Trophoblast cell (in vitro differentiated cells and primary cell): Measurements from ENCODE around the gene STX17.

Experiments
- DNase-seq, 2 donors: peaks; one replicate each; pipeline ENCODE4 v3.0.0-alpha.2; 2016
- H2AFZ ChIP-seq: 2 replicates; pipeline ENCODE4 v1.6.1; 2013; ENCODE audit warnings: low read length, moderate library complexity, mild to moderate bottlenecking; ENCODE audit not compliant: insufficient read depth, poor library complexity
- H2AK5ac ChIP-seq: 2 replicates; pipeline ENCODE4 v1.6.1; 2013; ENCODE audit warnings: mild to moderate bottlenecking, low read length
- H2BK120ac ChIP-seq: 2 replicates; pipeline ENCODE4 v1.6.1; 2013; ENCODE audit warnings: low read length, mild to moderate bottlenecking, moderate library complexity; ENCODE audit not compliant: insufficient read depth, poor library complexity
- H2BK12ac ChIP-seq: 2 replicates; pipeline ENCODE4 v1.6.1; 2013; ENCODE audit warnings: mild to moderate bottlenecking, low read length, moderate library complexity
- H2BK5ac ChIP-seq: 2 replicates; pipeline ENCODE4 v1.6.1; 2013; ENCODE audit warnings: low read length, low read depth, moderate library complexity, mild to moderate bottlenecking; ENCODE audit not compliant: poor library complexity
- H3K14ac ChIP-seq: 2 replicates; pipeline ENCODE4 v1.6.1; 2013; ENCODE audit warnings: mild to moderate bottlenecking, low read length
- H3K18ac ChIP-seq: 2 replicates; pipeline ENCODE4 v1.6.1; 2013; ENCODE audit warnings: mild to moderate bottlenecking, low read length
- H3K23ac ChIP-seq: 2 replicates; pipeline ENCODE4 v1.6.1; 2013; ENCODE audit warnings: low read length
- H3K27ac ChIP-seq: 2 replicates; pipeline ENCODE4 v1.5.1; 2013; ENCODE audit warnings: low read depth, mild to moderate bottlenecking, inconsistent platforms, low read length, moderate library complexity
- H3K27me3 ChIP-seq: 2 replicates; pipeline ENCODE4 v1.6.1; 2013; ENCODE audit warnings: inconsistent platforms, mild to moderate bottlenecking, low read length, moderate library complexity; ENCODE audit not compliant: insufficient read depth
- H3K36me3 ChIP-seq, 2 experiments: 1 replicate in 1 of 2; 2 replicates in 1 of 2; pipeline ENCODE4 v1.6.1; 2013; ENCODE audit warnings: low read length in 2 of 2, mild to moderate bottlenecking in 2 of 2, moderate library complexity in 1 of 2; ENCODE audit not compliant: insufficient read depth in 2 of 2, control insufficient read depth in 1 of 2
- H3K4ac ChIP-seq: 2 replicates; pipeline ENCODE4 v1.6.1; 2013; ENCODE audit warnings: low read depth, mild to moderate bottlenecking, low read length, moderate library complexity
- H3K4me1 ChIP-seq, 2 experiments: 1 replicate in 1 of 2; 2 replicates in 1 of 2; pipeline ENCODE4 v1.6.1; 2013; ENCODE audit warnings: low read length in 2 of 2, mild to moderate bottlenecking in 2 of 2, moderate library complexity in 1 of 2; ENCODE audit not compliant: insufficient read depth in 2 of 2, control insufficient read depth in 1 of 2
- H3K4me2 ChIP-seq: 2 replicates; pipeline ENCODE4 v1.6.1; 2013; ENCODE audit warnings: inconsistent platforms, mild to moderate bottlenecking, low read length, moderate library complexity
- H3K4me3 ChIP-seq: 2 replicates; pipeline ENCODE4 v1.5.1; 2013; ENCODE audit warnings: mild to moderate bottlenecking, low read depth, low read length, inconsistent platforms
- H3K79me1 ChIP-seq: one replicate; pipeline ENCODE4 v1.6.1; 2013; ENCODE audit warnings: low read length
- H3K79me2 ChIP-seq: 2 replicates; pipeline ENCODE4 v1.6.1; 2013; ENCODE audit warnings: low read length, mild to moderate bottlenecking; ENCODE audit not compliant: control insufficient read depth, insufficient read depth, poor library complexity
- H3K9ac ChIP-seq: 2 replicates; pipeline ENCODE4 v1.6.1; 2013; ENCODE audit warnings: mild to moderate bottlenecking, low read length
- H3K9me3 ChIP-seq: 2 replicates; pipeline ENCODE4 v1.6.1; 2013; ENCODE audit warnings: low read depth, mild to moderate bottlenecking, control low read depth, inconsistent platforms, low read length; ENCODE audit not compliant: insufficient read depth
- H4K12ac ChIP-seq: 2 replicates; pipeline ENCODE4 v1.6.1; 2013; ENCODE audit warnings: low read depth, mild to moderate bottlenecking, low read length, moderate library complexity
- H4K8ac ChIP-seq: 2 replicates; pipeline ENCODE4 v1.6.1; 2013; ENCODE audit warnings: low read depth, mild to moderate bottlenecking, low read length, moderate library complexity
- H4K91ac ChIP-seq: one replicate; pipeline ENCODE4 v1.6.1; 2013; ENCODE audit warnings: low read depth, mild to moderate bottlenecking, low read length, moderate library complexity
- WGBS: extraction: QIAGEN DNeasy Blood & Tissue Kit; methylation state at CpG from one replicate; pipeline ENCODE4 v1.1.7; 2013; ENCODE audit warnings: missing lambda C conversion rate; ENCODE audit not compliant: insufficient read length, insufficient coverage; ENCODE audit errors: extremely low coverage; 5-methylcytosine and 5-hydroxymethylcytosine counted together

STX17 gene

DNA sequence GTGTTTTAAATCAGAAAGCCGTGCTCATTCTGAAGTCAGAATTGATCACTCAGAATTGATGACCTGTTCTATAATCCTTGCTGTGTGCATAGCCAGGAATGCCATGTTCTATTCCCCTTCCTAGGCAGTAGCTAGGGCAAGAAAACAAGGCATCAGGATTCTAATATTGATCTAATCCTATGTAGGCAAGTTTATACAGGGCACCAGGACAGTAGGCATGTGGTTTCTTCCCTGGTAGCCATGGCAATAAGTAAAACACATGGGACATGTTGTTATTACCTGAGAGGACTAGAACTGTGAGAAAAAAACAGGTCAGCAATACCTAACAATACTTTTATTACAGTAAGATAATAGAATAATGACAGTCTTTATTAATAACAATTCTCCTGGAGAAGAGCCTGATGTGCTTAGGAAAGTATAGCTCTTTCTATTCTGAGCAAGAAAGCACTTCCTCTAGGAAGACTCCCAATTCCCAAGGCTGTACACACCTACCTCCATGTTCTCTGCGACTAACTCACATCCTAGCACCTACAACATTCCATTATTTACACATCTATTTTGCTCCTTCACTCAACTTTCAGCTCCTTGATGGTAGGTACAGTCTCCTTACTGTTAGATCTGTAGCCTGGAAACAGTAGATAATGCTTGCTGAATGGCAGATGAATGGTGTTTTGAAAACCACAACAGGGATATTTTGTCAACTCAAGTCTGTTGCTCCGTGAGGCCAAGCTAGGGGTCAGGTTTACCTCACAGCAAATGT lies 70.8 kb downstream of the STX17 start:
- H3K4me3 ChIP-seq: no peak overlapping the region
- H2AFZ ChIP-seq: no peak overlapping the region
- no peak overlapping the region for H2AK5ac ChIP-seq
- H2BK5ac ChIP-seq: no peak overlapping the region
- H3K79me2 ChIP-seq: no peaks in the 10 kb centered on the region
- no peak overlapping the region for H3K23ac ChIP-seq
- no peak overlapping the region for H3K18ac ChIP-seq
- no peak for DNase-seq
- no CpG with 5 or more reads among the region's 3 CpGs for WGBS
- H4K8ac ChIP-seq: no peak overlapping the region
- H3K14ac ChIP-seq: no peak overlapping the region
- no peak overlapping the region for H2BK120ac ChIP-seq
- H4K12ac ChIP-seq: no peak overlapping the region
- H3K4ac ChIP-seq: no peak overlapping the region
- H3K27me3 ChIP-seq: no peaks in the 10 kb centered on the region
- H3K9me3 ChIP-seq: no peaks in the 10 kb centered on the region
- no peak overlapping the region for H3K4me2 ChIP-seq
- H3K9ac ChIP-seq: no peak overlapping the region
- no peaks in the 10 kb centered on the region for H3K36me3 ChIP-seq
- H3K79me1 ChIP-seq: no peaks in the 10 kb centered on the region
- no peak overlapping the region for H4K91ac ChIP-seq
- H3K4me1 ChIP-seq: peaks cover 0 to 6% of the 10 kb centered on the region in 2 experiments
- H2BK12ac ChIP-seq: no peak overlapping the region
- H3K27ac ChIP-seq: no peak overlapping the region

- Histone ChIP-seq H3K27me3 (no peaks in the 10 kb centered on the region), H4K91ac (no peak overlapping the region), H3K36me3 (no peaks in the 10 kb centered on the region), H4K12ac (no peak overlapping the region), H2AFZ (no peak overlapping the region), H2BK12ac (no peak overlapping the region), H3K9me3 (no peaks in the 10 kb centered on the region), H3K9ac (no peak overlapping the region), H3K14ac (no peak overlapping the region), H3K79me1 (no peaks in the 10 kb centered on the region), H3K18ac (no peak overlapping the region), H3K4me2 (no peak overlapping the region), H3K4ac (no peak overlapping the region), H2BK120ac (no peak overlapping the region), H2BK5ac (no peak overlapping the region), H4K8ac (no peak overlapping the region), H2AK5ac (no peak overlapping the region), H3K4me1 (peaks cover 0 to 6% of the 10 kb centered on the region in 2 experiments), H3K79me2 (no peaks in the 10 kb centered on the region), H3K4me3 (no peak overlapping the region), H3K27ac (no peak overlapping the region), H3K23ac (no peak overlapping the region)
- no CpG with 5 or more reads among the region's 1 CpG for WGBS
- no peak for DNase-seq
Observed at GRCh38 chr9:99978221-99978620, 71.8 kb downstream of the STX17 start.

DNA sequence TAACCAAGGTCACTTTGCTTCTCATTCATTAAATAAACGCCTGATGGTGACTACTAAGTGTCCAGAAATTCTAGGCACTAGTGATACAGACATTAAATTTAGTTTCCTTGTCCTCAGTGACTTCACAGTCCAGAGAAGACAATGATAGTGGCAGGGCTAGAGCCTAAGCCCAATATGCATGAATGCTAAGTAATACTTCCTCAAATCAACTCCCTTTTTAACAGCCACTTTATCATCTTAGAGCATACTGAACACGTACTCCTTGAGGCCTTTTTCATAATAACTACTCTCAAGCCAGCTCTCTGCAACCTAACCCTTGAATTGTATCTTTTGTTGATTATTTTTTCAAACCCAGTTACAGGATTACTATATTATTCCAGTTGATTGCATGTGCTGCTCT lies 74.1 kb downstream of the STX17 start:
- no peak overlapping the region for H2AFZ ChIP-seq
- no peak overlapping the region for H3K4ac ChIP-seq
- no peak overlapping the region for H3K14ac ChIP-seq
- H3K79me2 ChIP-seq: no peaks in the 10 kb centered on the region
- H2BK12ac ChIP-seq: no peak overlapping the region
- no peak overlapping the region for H3K4me2 ChIP-seq
- H4K12ac ChIP-seq: no peak overlapping the region
- H3K9ac ChIP-seq: no peak overlapping the region
- H3K4me1 ChIP-seq: peaks cover 0 to 6% of the 10 kb centered on the region in 2 experiments
- H4K8ac ChIP-seq: no peak overlapping the region
- H3K9me3 ChIP-seq: no peaks in the 10 kb centered on the region
- no peak overlapping the region for H2AK5ac ChIP-seq
- H4K91ac ChIP-seq: no peak overlapping the region
- no peak overlapping the region for H3K18ac ChIP-seq
- no peak overlapping the region for H2BK120ac ChIP-seq
- no peak overlapping the region for H3K4me3 ChIP-seq
- H2BK5ac ChIP-seq: no peak overlapping the region
- no peaks in the 10 kb centered on the region for H3K27me3 ChIP-seq
- H3K23ac ChIP-seq: no peak overlapping the region
- H3K36me3 ChIP-seq: no peaks in the 10 kb centered on the region
- no peak for DNase-seq
- no CpG with 5 or more reads among the region's 2 CpGs for WGBS
- H3K79me1 ChIP-seq: no peaks in the 10 kb centered on the region
- no peak overlapping the region for H3K27ac ChIP-seq

DNA sequence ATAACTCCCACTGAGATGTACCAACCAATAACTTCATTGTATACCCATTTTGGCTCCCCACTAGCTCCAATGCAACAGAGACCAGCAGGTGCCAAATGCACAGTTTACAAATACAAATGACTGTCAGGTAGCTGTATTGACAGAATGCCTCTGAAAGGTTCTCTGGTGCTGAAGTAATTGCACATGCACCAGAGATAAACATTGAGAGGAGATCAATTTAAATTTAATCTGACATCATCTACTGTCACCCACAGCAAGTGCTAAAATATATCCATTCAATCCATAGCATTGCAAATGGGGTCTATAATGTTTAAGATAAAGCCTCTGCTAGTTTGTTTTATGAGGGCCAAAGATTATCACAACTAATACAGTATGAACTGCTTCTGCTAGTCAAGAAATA lies 80.2 kb downstream of the STX17 start:
- Histone ChIP-seq H3K27ac (no peak overlapping the region), H2BK12ac (no peak overlapping the region), H2AFZ (no peak overlapping the region), H2AK5ac (no peak overlapping the region), H4K12ac (no peak overlapping the region), H3K4me1 (no peaks in the 10 kb centered on the region), H4K91ac (no peak overlapping the region), H3K14ac (no peak overlapping the region), H2BK5ac (no peak overlapping the region), H2BK120ac (no peak overlapping the region), H3K27me3 (no peaks in the 10 kb centered on the region), H3K79me1 (no peaks in the 10 kb centered on the region), H4K8ac (no peak overlapping the region), H3K79me2 (no peaks in the 10 kb centered on the region), H3K9ac (no peak overlapping the region), H3K23ac (no peak overlapping the region), H3K4me3 (no peak overlapping the region), H3K36me3 (peaks cover 5 to 9% of the 10 kb centered on the region in 2 experiments), H3K4ac (no peak overlapping the region), H3K18ac (no peak overlapping the region), H3K9me3 (peaks cover 10% of the 10 kb centered on the region), H3K4me2 (no peak overlapping the region)
- DNase-seq: no peak
